ENCODE results near the gene SPACA9.

The SPACA9 gene

DNA sequence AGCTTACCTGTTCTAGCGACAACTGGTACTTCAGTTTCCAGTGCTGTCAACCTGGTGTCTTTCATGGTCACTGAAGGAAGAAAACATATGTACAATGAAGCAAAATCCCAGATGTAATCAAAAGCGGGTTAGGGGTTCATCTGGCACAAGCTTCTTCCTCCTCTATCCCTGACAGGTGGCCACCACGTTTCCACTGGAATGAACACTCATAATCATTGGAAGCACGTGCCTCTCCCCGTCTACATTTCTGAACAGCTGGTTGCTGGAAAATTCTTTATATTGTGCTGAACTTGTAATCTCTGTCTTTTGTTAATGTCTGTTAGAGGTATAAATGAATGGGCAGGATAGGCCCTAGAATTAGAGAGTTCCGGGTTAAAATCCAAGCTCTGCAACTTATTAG, 56.3 kb downstream of the SPACA9 start:
- in situ Hi-C loops (cut with MboI; ENCODE audit: low sequenced_read_pairs) = no loop called here

DNA sequence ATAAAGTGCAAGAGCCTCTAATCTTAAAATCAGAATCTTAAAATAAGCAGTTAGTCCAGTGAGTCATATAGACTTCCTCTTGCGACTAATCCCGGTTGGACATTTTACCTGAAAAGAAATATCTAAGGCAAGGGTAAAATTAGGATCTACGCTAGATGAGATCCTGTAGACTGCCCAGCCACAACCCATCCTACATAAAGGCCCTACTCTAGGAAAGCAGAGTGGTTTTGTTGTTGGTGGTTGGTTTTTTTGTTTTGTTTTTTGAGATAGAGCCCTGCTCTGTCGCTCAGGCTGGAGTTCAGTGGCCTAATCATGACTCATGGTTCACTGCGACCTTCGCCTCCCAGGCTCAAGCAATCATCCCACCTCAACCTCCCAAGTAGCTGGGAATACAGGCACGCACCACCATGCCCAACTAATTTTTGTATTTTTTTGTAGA, 58.8 kb downstream of the SPACA9 start:
- in situ Hi-C loops (cut with MboI; ENCODE audit: low sequenced_read_pairs) = no loop called here

DNA sequence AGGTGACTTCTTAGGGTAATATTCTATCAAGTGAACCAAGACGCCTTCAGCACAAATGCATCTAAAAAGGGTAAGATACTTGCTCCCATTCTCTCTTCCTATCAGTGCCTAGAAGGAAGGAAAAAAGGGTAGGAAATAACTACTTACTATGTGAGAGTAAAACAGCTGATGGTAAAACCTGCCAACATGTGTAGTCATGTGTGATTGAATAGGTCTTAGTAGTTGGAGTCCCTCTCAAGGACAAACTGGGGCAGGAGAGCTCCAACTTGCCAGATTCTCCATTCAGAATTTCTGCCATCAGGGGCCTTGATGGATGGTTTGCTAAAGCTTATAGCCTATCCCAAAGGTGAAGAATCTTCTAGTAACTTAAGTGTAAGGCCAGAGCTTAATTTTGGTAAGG, 60.5 kb downstream of the SPACA9 start:
- in situ Hi-C loops (cut with MboI; ENCODE audit: low sequenced_read_pairs) = no loop called here
